OCI-LY3 (cell line): Measurements from ENCODE around the gene OPTC.
A peak's percentile ranks its signal among the peaks of the same experiment; 100 is the strongest.

Source experiments
- H2AFZ ChIP-seq: fragments of 200-600, 300-600 bp; shearing (Covaris generic); 2 replicates; pipeline ENCODE4 v1.6.0; 2014; ENCODE audit warnings: antibody characterized with exemption, low read depth, low read length
- H3K27ac ChIP-seq: fragments of 200-600, 300-600 bp; sonication (generic); 2 replicates; pipeline ENCODE4 v1.5.1; 2014; ENCODE audit warnings: mild to moderate bottlenecking, low read length, moderate library complexity, mixed read lengths
- H3K27me3 ChIP-seq: fragments of 200-600, 300-600 bp; sonication (generic); 2 replicates; pipeline ENCODE4 v1.6.1; 2014; ENCODE audit warnings: low read depth, low read length, mixed read lengths
- H3K36me3 ChIP-seq: fragments of 200-600, 300-600 bp; sonication (generic); replicated peaks from 2 replicates; pipeline ENCODE3; 2014; ENCODE audit warnings: low read depth, low read length, mixed read lengths
- H3K4me1 ChIP-seq: fragments of 300-600, 200-600 bp; sonication (generic); 2 replicates; pipeline ENCODE4 v1.6.1; 2014; ENCODE audit warnings: low read length, mixed read lengths
- H3K4me2 ChIP-seq: fragments of 200-600, 300-600 bp; sonication (generic); 2 replicates; pipeline ENCODE4 v1.6.1; 2014; ENCODE audit warnings: low read length, mixed read lengths
- H3K4me3 ChIP-seq: fragments of 300-600, 200-600 bp; sonication (generic); 2 replicates; pipeline ENCODE4 v1.5.1; 2014; ENCODE audit warnings: antibody characterized with exemption, mild to moderate bottlenecking, low read length, moderate library complexity
- H3K79me2 ChIP-seq: fragments of 300-600, 200-600 bp; shearing (Covaris generic); 2 replicates; pipeline ENCODE4 v1.6.1; 2014; ENCODE audit warnings: mild to moderate bottlenecking, low read length, mixed read lengths
- H3K9ac ChIP-seq: fragments of 300-600, 200-600 bp; shearing (Covaris generic); 2 replicates; pipeline ENCODE4 v1.6.0; 2014; ENCODE audit warnings: mild to moderate bottlenecking, low read length, moderate library complexity
- H3K9me3 ChIP-seq: fragments of 200-600, 300-600 bp; shearing (Covaris generic); 2 replicates; pipeline ENCODE4 v1.6.1; 2014; ENCODE audit warnings: low read length, mixed read lengths; ENCODE audit not compliant: insufficient read depth
- H4K20me1 ChIP-seq: fragments of 200-600, 300-600 bp; sonication (generic); 2 replicates; pipeline ENCODE4 v1.6.1; 2016; ENCODE audit warnings: low read length, mixed read lengths; ENCODE audit not compliant: insufficient read depth
- EZH2phosphoT487 ChIP-seq: fragments of 200-600 bp; shearing (Covaris generic); IDR thresholded peaks from 2 replicates; pipeline ENCODE4 v1.6.1; 2018; ENCODE audit warnings: antibody characterized with exemption, mixed run types, low read depth
- TF ChIP-seq, protein P1 (sequence below): fragments of 200-600, 300-600 bp; sonication (generic); IDR thresholded peaks from 2 replicates; pipeline ENCODE4 v1.5.1; 2014; ENCODE audit warnings: antibody characterized with exemption, low read length, low read depth

Gene OPTC

DNA sequence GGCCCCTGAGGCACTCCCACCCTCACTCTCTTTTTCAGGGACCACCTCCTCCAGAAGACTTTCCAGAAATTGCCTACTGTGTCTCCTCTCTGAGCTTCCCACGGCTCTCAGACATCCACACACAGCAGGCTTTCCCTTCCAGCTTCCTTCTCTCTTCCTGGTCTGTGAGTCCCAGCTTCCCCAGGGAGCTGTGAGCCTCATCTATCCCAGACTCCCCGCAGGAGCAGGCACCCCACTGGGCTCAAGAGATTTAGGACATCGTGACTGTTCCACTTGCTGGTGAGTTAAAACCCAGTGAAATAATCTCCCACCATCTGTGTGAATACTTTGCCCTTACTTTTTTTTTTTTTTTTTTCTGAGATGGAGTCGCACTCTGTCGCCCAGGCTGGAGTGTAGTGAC is 40.3 kb upstream of the OPTC start:
- H2AFZ ChIP-seq, result no peak overlapping the region
- no peak overlapping the region for H3K9ac ChIP-seq
- TF ChIP-seq, protein P1, sequence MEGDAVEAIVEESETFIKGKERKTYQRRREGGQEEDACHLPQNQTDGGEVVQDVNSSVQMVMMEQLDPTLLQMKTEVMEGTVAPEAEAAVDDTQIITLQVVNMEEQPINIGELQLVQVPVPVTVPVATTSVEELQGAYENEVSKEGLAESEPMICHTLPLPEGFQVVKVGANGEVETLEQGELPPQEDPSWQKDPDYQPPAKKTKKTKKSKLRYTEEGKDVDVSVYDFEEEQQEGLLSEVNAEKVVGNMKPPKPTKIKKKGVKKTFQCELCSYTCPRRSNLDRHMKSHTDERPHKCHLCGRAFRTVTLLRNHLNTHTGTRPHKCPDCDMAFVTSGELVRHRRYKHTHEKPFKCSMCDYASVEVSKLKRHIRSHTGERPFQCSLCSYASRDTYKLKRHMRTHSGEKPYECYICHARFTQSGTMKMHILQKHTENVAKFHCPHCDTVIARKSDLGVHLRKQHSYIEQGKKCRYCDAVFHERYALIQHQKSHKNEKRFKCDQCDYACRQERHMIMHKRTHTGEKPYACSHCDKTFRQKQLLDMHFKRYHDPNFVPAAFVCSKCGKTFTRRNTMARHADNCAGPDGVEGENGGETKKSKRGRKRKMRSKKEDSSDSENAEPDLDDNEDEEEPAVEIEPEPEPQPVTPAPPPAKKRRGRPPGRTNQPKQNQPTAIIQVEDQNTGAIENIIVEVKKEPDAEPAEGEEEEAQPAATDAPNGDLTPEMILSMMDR, result no peak
- no peak for TF ChIP-seq EZH2phosphoT487
- peaks cover 37% of the 10 kb centered on the region for H3K4me1 ChIP-seq
- H3K79me2 ChIP-seq, result no peaks in the 10 kb centered on the region
- H3K4me3 ChIP-seq, result no peak overlapping the region
- no peaks in the 10 kb centered on the region for H4K20me1 ChIP-seq
- peaks cover 12% of the 10 kb centered on the region for H3K27me3 ChIP-seq
- H3K4me2 ChIP-seq, result peak overlapping the region; percentile 49
- no peak overlapping the region for H3K27ac ChIP-seq
- no peaks in the 10 kb centered on the region for H3K9me3 ChIP-seq
- no peaks in the 10 kb centered on the region for H3K36me3 ChIP-seq

DNA sequence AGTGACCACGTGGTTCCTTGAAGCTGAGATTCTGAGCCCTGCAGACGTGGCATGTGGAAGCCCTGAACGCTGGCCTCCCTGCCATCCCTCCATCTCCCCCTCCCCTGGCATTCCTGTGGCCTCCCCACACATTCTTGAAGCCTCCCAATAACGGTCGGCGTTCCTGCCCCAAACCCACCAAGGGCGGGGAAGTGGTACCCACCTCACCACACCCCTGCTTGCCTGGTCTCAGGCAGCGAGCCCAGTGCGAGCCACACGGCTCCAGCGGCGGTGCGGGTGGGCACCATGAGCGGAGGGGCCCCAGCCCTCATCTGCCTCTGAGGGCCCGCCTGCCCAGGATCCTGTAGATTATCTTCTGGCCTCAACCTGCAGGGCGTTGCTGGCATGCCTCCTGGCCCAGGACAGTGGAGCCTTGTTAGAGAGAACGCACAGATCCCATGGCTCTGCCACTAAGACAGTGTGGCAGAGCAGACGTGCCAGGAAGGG is 38.9 kb upstream of the OPTC start:
- Histone ChIP-seq H3K79me2 (no peaks in the 10 kb centered on the region), H3K4me1 (peaks cover 48% of the 10 kb centered on the region), H3K36me3 (no peaks in the 10 kb centered on the region), H3K4me2 (no peak overlapping the region), H4K20me1 (no peaks in the 10 kb centered on the region), H3K9me3 (no peaks in the 10 kb centered on the region), H3K9ac (no peak overlapping the region), H3K4me3 (no peak overlapping the region), H2AFZ (no peak overlapping the region), H3K27ac (no peak overlapping the region), H3K27me3 (peaks cover 6% of the 10 kb centered on the region)
- no peak for TF ChIP-seq EZH2phosphoT487
- TF ChIP-seq, protein P1, result no peak

DNA sequence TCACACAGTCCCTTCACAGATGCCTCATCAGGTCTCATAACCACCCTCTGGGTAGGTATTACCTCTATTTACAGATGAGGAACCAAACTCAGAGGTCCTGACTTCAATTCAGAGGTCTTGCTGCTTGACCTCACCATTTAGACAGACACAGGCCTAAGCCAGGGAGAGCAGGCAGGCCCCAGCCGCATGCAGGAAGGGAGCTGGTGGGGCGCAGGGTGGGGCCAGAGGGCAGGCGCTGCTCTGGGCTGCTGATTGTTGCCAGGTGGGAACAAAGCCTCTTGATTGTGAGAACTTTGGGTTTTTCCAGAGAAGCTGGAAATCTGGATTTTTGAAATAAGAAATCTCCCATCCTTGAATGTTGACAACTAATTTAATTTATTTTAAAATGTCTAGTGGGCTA is 38.2 kb upstream of the OPTC start:
- no peaks in the 10 kb centered on the region for H3K9me3 ChIP-seq
- no peak overlapping the region for H3K9ac ChIP-seq
- no peaks in the 10 kb centered on the region for H3K79me2 ChIP-seq
- H3K36me3 ChIP-seq, result no peaks in the 10 kb centered on the region
- H3K27ac ChIP-seq, result no peak overlapping the region
- H4K20me1 ChIP-seq, result no peaks in the 10 kb centered on the region
- no peak overlapping the region for H3K4me2 ChIP-seq
- TF ChIP-seq, protein P1, result no peak
- no peak for TF ChIP-seq EZH2phosphoT487
- H2AFZ ChIP-seq, result no peak overlapping the region
- H3K4me1 ChIP-seq, result peaks cover 53% of the 10 kb centered on the region
- H3K27me3 ChIP-seq, result peaks cover 4% of the 10 kb centered on the region; the same call in 1 of the 2 replicates
- no peak overlapping the region for H3K4me3 ChIP-seq

DNA sequence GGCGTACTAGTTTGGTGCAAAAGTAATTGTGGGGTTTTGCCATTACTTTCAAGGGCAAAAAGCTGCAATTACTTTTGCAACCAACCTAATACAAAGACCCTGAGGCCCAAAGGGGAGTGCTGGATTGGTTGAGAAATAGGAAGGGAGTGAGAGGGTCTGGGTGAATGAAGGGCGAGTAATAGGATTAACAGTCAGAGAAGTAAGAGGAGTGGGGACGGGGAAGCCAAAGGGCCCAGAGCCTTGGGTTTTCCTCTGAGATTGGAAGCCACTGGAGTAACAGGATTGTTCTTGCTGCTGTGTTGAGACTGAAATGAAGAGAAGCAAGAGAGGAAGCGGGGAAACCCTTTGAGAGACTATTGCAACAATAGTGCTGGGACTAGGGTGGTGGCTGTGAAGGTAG is 37.4 kb upstream of the OPTC start:
- Histone ChIP-seq H3K4me1 (peaks cover 62% of the 10 kb centered on the region), H2AFZ (no peak overlapping the region; the same call in 1 of the 2 replicates)

More for the DNA sequence above, 37.4 kb upstream of the OPTC start:
- Histone ChIP-seq H3K9ac (no peak overlapping the region), H3K27ac (no peak overlapping the region), H3K4me2 (no peak overlapping the region), H3K79me2 (no peaks in the 10 kb centered on the region), H4K20me1 (no peaks in the 10 kb centered on the region), H3K9me3 (no peaks in the 10 kb centered on the region), H3K4me3 (no peak overlapping the region), H3K27me3 (peaks cover 4% of the 10 kb centered on the region; the same call in 1 of the 2 replicates), H3K36me3 (no peaks in the 10 kb centered on the region)
- TF ChIP-seq, protein P1, result no peak
